Activated CD8-positive, alpha-beta T cell treated with anti-CD3 and anti-CD28 coated beads for 36 hours (primary cell): ENCODE measurements around the gene PHETA1. TPM values are rescaled to one million over a fixed set of nuclear protein-coding genes. Genes with fewer than 3 reads are reported as not detected.

ENCODE experiments used
- ATAC-seq: fragments of 200-7000 bp; cut with Tn5 transposase; one replicate; pipeline ENCODE4 v1.10.0; 2021; ENCODE audit warnings: mild to moderate bottlenecking, moderate library complexity
- CTCF ChIA-PET: fragments of 350-600 bp; sonication (Branson Sonifier 250); formaldehyde crosslinking; loops from one replicate; lab custom pipeline; 2021; ENCODE audit warnings: antibody characterized with exemption; lab: Charles Lee
- POLR2A ChIA-PET: fragments of 350-600 bp; sonication (Branson Sonifier 250); formaldehyde crosslinking; loops from one replicate; lab custom pipeline; 2021; ENCODE audit warnings: antibody characterized with exemption; lab: Charles Lee
- DNase-seq: peaks from one replicate; pipeline ENCODE4 v3.0.0-alpha.2; 2020
- H3K27ac Mint-ChIP-seq: one replicate; pipeline ENCODE4 v1.8.0; 2021; ENCODE audit warnings: mild to moderate bottlenecking, mixed read lengths
- H3K27me3 Mint-ChIP-seq: one replicate; pipeline ENCODE4 v1.8.0; 2021; ENCODE audit warnings: mixed read lengths
- H3K36me3 Mint-ChIP-seq: one replicate; pipeline ENCODE4 v1.8.0; 2021; ENCODE audit warnings: low read depth, mixed read lengths
- H3K4me1 Mint-ChIP-seq: one replicate; pipeline ENCODE4 v1.8.0; 2021; ENCODE audit warnings: low read depth, mixed read lengths
- H3K4me3 Mint-ChIP-seq: one replicate; pipeline ENCODE4 v1.8.0; 2021; ENCODE audit warnings: mild to moderate bottlenecking, moderate library complexity, mixed read lengths
- H3K9me3 Mint-ChIP-seq: one replicate; pipeline ENCODE4 v1.8.0; 2021; ENCODE audit warnings: mixed read lengths
- CTCF ChIP-seq: fragments of 200-600 bp; IDR thresholded peaks from one replicate; pipeline ENCODE4 v1.8.0; 2022; ENCODE audit warnings: antibody characterized with exemption, mild to moderate bottlenecking
- intact Hi-C: fragments of 100-400 bp; cut with micrococcal nuclease; formaldehyde crosslinking; loops from one replicate; pipeline ENCODE4 v1.10.0; 2022
- total RNA-seq, 2 experiments: library from RNA; stranded (reverse); gene quantifications; one replicate each; pipeline ENCODE4 v1.2.3, GENCODE V29; 2021

The PHETA1 gene
- 1 to 10 TPM; 1.2 to 1.7 TPM for total RNA-seq

GRCh38 chr12:111368788-111369495, at the start of gene PHETA1:
PHETA1 (minus strand) TSS chr12:111369095; CDS start chr12:111363427, 5,668 bp downstream.
- DNase-seq (peak; percentile 88), ATAC-seq (peak; percentile 92)
- Mint-ChIP-seq H3K27ac (no peak within 1 kb of the TSS), H3K4me1 (peaks cover 12% of the 10 kb centered on the region), H3K36me3 (no peaks in the 10 kb centered on the region), H3K4me3 (peak within 1 kb of the TSS; percentile 73), H3K9me3 (no peaks in the 10 kb centered on the region), H3K27me3 (no peaks in the 10 kb centered on the region)
- ChIA-PET CTCF (interaction anchor here (0.7 to 3.9 kb wide), 5 partner anchors 10 to 410 kb away, joined by 3 to 17 read pairs (median 6); no protein-coding TSS in a partner anchor), POLR2A (interaction anchor here (0.7 to 1.7 kb wide), 5 partner anchors 8 to 83 kb away, joined by 3 to 5 read pairs (median 4); no protein-coding TSS in a partner anchor)
- peak; percentile 21 for TF ChIP-seq CTCF
- intact Hi-C loops = no loop called here

- DNase-seq (no peak), ATAC-seq (no peak)
- H3K36me3 Mint-ChIP-seq = peaks cover 48% of the 10 kb centered on the region
- no peak overlapping the region for H3K27ac Mint-ChIP-seq
- no peaks in the 10 kb centered on the region for H3K27me3 Mint-ChIP-seq
- intact Hi-C loops = no loop called here
- ChIA-PET POLR2A (interaction anchor here (1.4 to 14.9 kb wide), 3 partner anchors 9 to 25 kb away, joined by 4 to 225 read pairs (median 5); partner anchors contain the start of gene SH2B3), CTCF (interaction anchor here (40.2 kb wide), 1 partner anchor 14 kb away, joined by 1222 read pairs; the partner anchor contains the start of gene SH2B3)
- no peak overlapping the region for H3K4me3 Mint-ChIP-seq
- H3K9me3 Mint-ChIP-seq = no peaks in the 10 kb centered on the region
- TF ChIP-seq CTCF = no peak
- peaks cover 32% of the 10 kb centered on the region for H3K4me1 Mint-ChIP-seq
These were observed 49.6 kb upstream of the PHETA1 start for GRCh38 chr12:111418594-111418880.

- Mint-ChIP-seq H3K27me3 (no peaks in the 10 kb centered on the region), H3K27ac (no peak overlapping the region), H3K4me3 (no peak overlapping the region), H3K36me3 (peaks cover 52% of the 10 kb centered on the region), H3K4me1 (peaks cover 36% of the 10 kb centered on the region), H3K9me3 (no peaks in the 10 kb centered on the region)
- CTCF ChIA-PET = interaction anchor here (40.2 kb wide), 1 partner anchor 13 kb away, joined by 1222 read pairs; the partner anchor contains the start of gene SH2B3
- TF ChIP-seq CTCF = no peak
- POLR2A ChIA-PET = interaction anchor here (1.4 to 14.9 kb wide), 2 partner anchors 9 to 26 kb away, joined by 4 to 225 read pairs; partner anchors contain the start of gene SH2B3
- no peak for DNase-seq
- intact Hi-C loops = no loop called here
- ATAC-seq = no peak
These were observed 49.1 kb upstream of the PHETA1 start for GRCh38 chr12:111417784-111418593.

- no peak for TF ChIP-seq CTCF
- ATAC-seq = no peak
- CTCF ChIA-PET = interaction anchor here (25.6 kb wide), 1 partner anchor 20 kb away, joined by 1222 read pairs; no protein-coding TSS in a partner anchor
- H3K27ac Mint-ChIP-seq = no peak overlapping the region
- POLR2A ChIA-PET = interaction anchor here (1.5 kb wide), 1 partner anchor 10 kb away, joined by 3 read pairs; no protein-coding TSS in a partner anchor
- H3K9me3 Mint-ChIP-seq = no peaks in the 10 kb centered on the region
- DNase-seq = no peak
- H3K36me3 Mint-ChIP-seq = peaks cover 54% of the 10 kb centered on the region
- H3K4me1 Mint-ChIP-seq = peaks cover 40% of the 10 kb centered on the region
- no peaks in the 10 kb centered on the region for H3K27me3 Mint-ChIP-seq
- intact Hi-C loops = no loop called here
- no peak overlapping the region for H3K4me3 Mint-ChIP-seq
These were observed 48.4 kb upstream of the PHETA1 start for GRCh38 chr12:111417290-111417689.
